ENCODE measurements around the gene TTC21A. TPM values are rescaled to one million over a fixed set of nuclear protein-coding genes. Genes with fewer than 3 reads are reported as not detected.

TTC21A gene
- total RNA-seq, 6 experiments from 2014 or later, result 1.4 to 3.5 (median 2.5) TPM

- Histone ChIP-seq H3K9me3 (no peaks in the 10 kb centered on the region), H3K27me3 (no peaks in the 10 kb centered on the region), H3K4me1 (no peaks in the 10 kb centered on the region), H3K36me3 (peaks cover 4 to 32% (median 6%) of the 10 kb centered on the region in 4 donors), H3K4me3 (no peak overlapping the region), H3K27ac (no peak overlapping the region)
- DNase-seq (no peak), ATAC-seq (no peak)
- intact Hi-C loops (cut with DNase I), result no loop called here
- TF ChIP-seq, protein P1, sequence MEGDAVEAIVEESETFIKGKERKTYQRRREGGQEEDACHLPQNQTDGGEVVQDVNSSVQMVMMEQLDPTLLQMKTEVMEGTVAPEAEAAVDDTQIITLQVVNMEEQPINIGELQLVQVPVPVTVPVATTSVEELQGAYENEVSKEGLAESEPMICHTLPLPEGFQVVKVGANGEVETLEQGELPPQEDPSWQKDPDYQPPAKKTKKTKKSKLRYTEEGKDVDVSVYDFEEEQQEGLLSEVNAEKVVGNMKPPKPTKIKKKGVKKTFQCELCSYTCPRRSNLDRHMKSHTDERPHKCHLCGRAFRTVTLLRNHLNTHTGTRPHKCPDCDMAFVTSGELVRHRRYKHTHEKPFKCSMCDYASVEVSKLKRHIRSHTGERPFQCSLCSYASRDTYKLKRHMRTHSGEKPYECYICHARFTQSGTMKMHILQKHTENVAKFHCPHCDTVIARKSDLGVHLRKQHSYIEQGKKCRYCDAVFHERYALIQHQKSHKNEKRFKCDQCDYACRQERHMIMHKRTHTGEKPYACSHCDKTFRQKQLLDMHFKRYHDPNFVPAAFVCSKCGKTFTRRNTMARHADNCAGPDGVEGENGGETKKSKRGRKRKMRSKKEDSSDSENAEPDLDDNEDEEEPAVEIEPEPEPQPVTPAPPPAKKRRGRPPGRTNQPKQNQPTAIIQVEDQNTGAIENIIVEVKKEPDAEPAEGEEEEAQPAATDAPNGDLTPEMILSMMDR (IDR thresholded peaks at IDR 0.05), result no peak
- TF ChIP-seq POLR2A (IDR thresholded peaks at IDR 0.05), result no peak
These were observed 27.5 kb upstream of the TTC21A start for GRCh38 chr3:39080026-39080425.

DNA sequence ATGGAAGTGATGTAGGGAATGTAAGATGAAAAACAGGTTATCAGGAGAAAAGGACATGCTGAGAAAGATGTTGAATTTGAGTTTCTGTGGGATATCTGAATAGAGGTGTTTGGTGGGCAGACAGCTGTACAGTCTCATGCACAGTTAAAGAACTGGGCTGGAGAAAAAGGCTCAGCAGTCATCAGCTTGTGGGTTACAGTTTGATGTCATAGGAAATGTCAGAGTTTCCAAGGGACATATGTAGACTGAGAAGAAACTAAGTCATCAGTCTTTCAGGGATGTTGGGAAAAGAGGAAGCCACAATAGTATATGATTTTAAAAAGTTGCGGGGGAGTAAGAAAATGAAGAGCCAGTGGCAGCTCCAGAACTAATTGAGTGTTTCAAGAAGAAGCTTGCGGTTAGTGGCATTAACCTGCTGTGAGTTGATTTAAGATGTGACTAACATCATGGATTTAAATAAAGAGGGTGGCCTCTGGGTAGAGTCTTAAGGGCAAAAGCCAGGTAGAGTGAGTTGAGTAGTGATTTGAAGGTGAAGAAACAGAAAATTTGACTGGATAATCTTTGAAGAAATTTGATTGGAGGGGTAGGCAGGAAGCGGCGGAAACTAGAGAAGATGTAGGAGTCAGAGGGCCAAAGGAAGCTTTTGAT is 24.7 kb upstream of the TTC21A start:
- H3K36me3 ChIP-seq, result peaks cover 0 to 26% (median 7%) of the 10 kb centered on the region in 4 donors

GRCh38 chr3:39086144-39086543 is 21.3 kb upstream of the TTC21A start:
- Histone ChIP-seq H3K27me3 (no peaks in the 10 kb centered on the region), H3K4me1 (no peaks in the 10 kb centered on the region), H3K36me3 (peaks cover 0 to 43% (median 19%) of the 10 kb centered on the region in 4 donors), H3K4me3 (no peak overlapping the region), H3K27ac (no peak overlapping the region), H3K9me3 (no peaks in the 10 kb centered on the region)
- intact Hi-C loops (cut with DNase I), result no loop called here
- TF ChIP-seq, protein P1 (IDR thresholded peaks at IDR 0.05), result no peak
- TF ChIP-seq POLR2A (IDR thresholded peaks at IDR 0.05), result no peak
- WGBS (ENCODE audit: insufficient coverage, low coverage, low lambda C conversion rate, missing lambda C conversion rate), result 84% methylated on average over 4 of the region's 4 CpGs
- DNase-seq (no peak), ATAC-seq (no peak)

More for the DNA sequence above, 24.7 kb upstream of the TTC21A start:
- intact Hi-C loops (cut with DNase I), result no loop called here
- Histone ChIP-seq H3K27ac (no peak overlapping the region), H3K9me3 (no peaks in the 10 kb centered on the region), H3K4me1 (no peaks in the 10 kb centered on the region), H3K27me3 (no peaks in the 10 kb centered on the region), H3K4me3 (no peak overlapping the region)
- DNase-seq (no peak), ATAC-seq (no peak)
- TF ChIP-seq, protein P1 (IDR thresholded peaks at IDR 0.05), result no peak
- TF ChIP-seq POLR2A (IDR thresholded peaks at IDR 0.05), result no peak
- WGBS (ENCODE audit: insufficient coverage, low coverage, low lambda C conversion rate, missing lambda C conversion rate), result 100% methylated on average over 3 of the region's 4 CpGs

DNA sequence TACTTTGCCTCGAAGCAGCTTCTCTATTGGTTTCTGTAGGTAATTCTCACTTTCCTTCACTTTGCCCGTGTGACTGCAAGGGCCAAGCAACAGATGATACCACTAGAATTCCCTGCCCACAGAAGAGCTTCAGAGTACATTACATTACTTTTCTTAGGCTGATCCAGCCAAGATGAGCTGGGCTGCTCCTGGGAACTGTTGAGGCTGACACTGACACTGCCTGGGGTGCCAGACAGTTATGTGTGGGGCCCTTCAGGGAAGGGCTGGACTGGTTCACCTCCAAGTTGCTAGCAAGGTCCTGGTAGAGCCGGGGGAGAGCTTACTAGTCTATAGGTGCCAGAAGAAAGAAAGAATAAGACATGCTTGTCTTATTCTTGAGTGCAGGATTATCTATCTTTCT is 19.0 kb upstream of the TTC21A start:
- peak in 1 of 4 donors; percentile 12 for ATAC-seq
- intact Hi-C loops (cut with DNase I), result no loop called here

More for the DNA sequence above, 19.0 kb upstream of the TTC21A start:
- Histone ChIP-seq H3K4me3 (no peak overlapping the region), H3K27ac (no peak overlapping the region), H3K4me1 (no peaks in the 10 kb centered on the region), H3K36me3 (peaks cover 0 to 47% (median 26%) of the 10 kb centered on the region in 4 donors), H3K27me3 (no peaks in the 10 kb centered on the region), H3K9me3 (no peaks in the 10 kb centered on the region)
- no peak for DNase-seq
- WGBS (ENCODE audit: insufficient coverage, low coverage, low lambda C conversion rate, missing lambda C conversion rate), result 100% methylated on average over 3 of the region's 3 CpGs
- TF ChIP-seq POLR2A (IDR thresholded peaks at IDR 0.05), result no peak
- TF ChIP-seq, protein P1 (IDR thresholded peaks at IDR 0.05), result no peak
